KMS-11 (cell line): ENCODE measurements around the gene KCTD17.
"Not testable (repeated sequence)": the region's sequence is repeated elsewhere in the genome, so short reads cannot be mapped to it uniquely, and the experiment has no call there.

Source experiments
- H2AFZ ChIP-seq: fragments of 200-600 bp; sonication (generic); 2 replicates; pipeline ENCODE4 v1.6.1; 2016; ENCODE audit warnings: antibody characterized with exemption, mixed run types, low read depth
- H3K27ac ChIP-seq: fragments of 200-600 bp; sonication (generic); 2 replicates; pipeline ENCODE4 v1.6.1; 2016; ENCODE audit warnings: mild to moderate bottlenecking, mixed run types
- H3K27me3 ChIP-seq: fragments of 200-600 bp; sonication (generic); 2 replicates; pipeline ENCODE4 v1.6.1; 2017; ENCODE audit warnings: mild to moderate bottlenecking, low read depth, mixed run types, moderate library complexity; ENCODE audit not compliant: insufficient read depth
- H3K36me3 ChIP-seq: fragments of 200-600 bp; sonication (generic); 2 replicates; pipeline ENCODE4 v1.6.1; 2017; ENCODE audit warnings: mild to moderate bottlenecking, mixed run types; ENCODE audit not compliant: insufficient read depth
- H3K4me1 ChIP-seq: fragments of 200-600 bp; sonication (generic); 2 replicates; pipeline ENCODE4 v1.6.1; 2016; ENCODE audit warnings: mild to moderate bottlenecking, low read depth, mixed run types; ENCODE audit not compliant: poor library complexity, severe bottlenecking
- H3K4me2 ChIP-seq: fragments of 200-600 bp; sonication (generic); 2 replicates; pipeline ENCODE4 v1.7.0; 2016; ENCODE audit warnings: mild to moderate bottlenecking, mixed run types
- H3K4me3 ChIP-seq: fragments of 200-600 bp; sonication (generic); IDR thresholded peaks from 2 replicates; pipeline ENCODE4 v1.6.1; 2017; ENCODE audit warnings: low read depth, low read length, mixed read lengths; ENCODE audit not compliant: insufficient read depth
- H3K79me2 ChIP-seq: fragments of 200-600 bp; sonication (generic); 2 replicates; pipeline ENCODE4 v1.6.1; 2016; ENCODE audit warnings: low read depth, mixed run types; ENCODE audit not compliant: insufficient read depth
- H3K9ac ChIP-seq: fragments of 200-600 bp; sonication (generic); 2 replicates; pipeline ENCODE4 v1.6.1; 2016; ENCODE audit warnings: mild to moderate bottlenecking, mixed run types
- H4K20me1 ChIP-seq: fragments of 200-600 bp; sonication (generic); 2 replicates; pipeline ENCODE4 v1.6.1; 2016; ENCODE audit warnings: mild to moderate bottlenecking, mixed run types; ENCODE audit not compliant: insufficient read depth
- CTCF ChIP-seq: fragments of 200-600 bp; sonication (generic); conservative IDR thresholded peaks from 2 replicates; pipeline ENCODE4 v1.6.1; 2017; ENCODE audit warnings: low read depth, mild to moderate bottlenecking, antibody characterized with exemption, low read length, moderate library complexity, mixed read lengths

KCTD17 gene

DNA sequence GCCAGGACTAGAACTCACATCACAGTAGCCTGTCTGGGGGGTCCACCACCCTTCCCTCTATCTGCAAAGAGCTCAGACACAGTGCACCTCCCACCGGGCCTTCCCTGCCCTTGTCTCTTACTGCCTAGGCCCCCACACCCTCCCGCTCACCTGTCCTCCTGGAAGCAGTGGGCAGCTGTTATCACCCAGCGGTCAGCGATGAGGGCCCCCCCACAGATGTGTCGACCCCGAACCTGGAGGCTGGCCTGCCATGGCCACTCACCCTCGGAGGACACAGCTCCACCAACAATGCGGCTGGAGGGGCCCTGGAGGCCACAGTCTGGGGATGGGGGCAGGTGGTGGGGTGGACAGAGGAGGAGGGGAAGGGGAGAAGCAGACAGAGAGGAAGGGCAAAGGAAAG, 18.8 kb downstream of the KCTD17 start:
- no peak for TF ChIP-seq CTCF
- Histone ChIP-seq H3K27me3 (peaks cover 18% of the 10 kb centered on the region; the same call in 1 of the 2 replicates), H3K36me3 (no peaks in the 10 kb centered on the region), H3K9ac (no peak overlapping the region), H3K4me2 (no peak overlapping the region), H2AFZ (no peak overlapping the region), H3K4me1 (no peaks in the 10 kb centered on the region), H3K27ac (no peak overlapping the region), H3K79me2 (no peaks in the 10 kb centered on the region), H3K4me3 (no peak overlapping the region), H4K20me1 (no peaks in the 10 kb centered on the region)

DNA sequence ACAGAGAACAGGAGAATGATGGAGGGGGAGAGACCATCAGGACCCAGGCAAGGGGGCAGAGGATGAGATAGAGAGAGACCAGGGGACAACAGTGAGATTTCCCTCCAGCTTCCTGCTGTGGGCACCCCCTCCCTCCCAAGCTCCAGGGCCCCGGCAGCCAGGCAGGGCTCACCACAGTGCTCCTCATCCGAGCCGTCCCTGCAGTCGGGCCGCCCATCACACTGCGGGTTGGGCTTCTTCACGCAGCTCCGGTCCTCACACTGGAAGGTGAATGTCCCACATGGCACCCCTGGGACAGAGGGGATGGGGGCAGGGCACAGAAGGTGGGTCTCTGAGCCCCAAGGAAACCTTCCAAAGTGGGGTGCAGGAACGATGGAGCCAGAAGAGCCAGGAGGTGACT, 19.2 kb downstream of the KCTD17 start:
- Histone ChIP-seq H3K79me2 (no peaks in the 10 kb centered on the region), H4K20me1 (no peaks in the 10 kb centered on the region), H3K9ac (no peak overlapping the region), H3K4me2 (no peak overlapping the region), H3K4me3 (no peak overlapping the region), H3K4me1 (no peaks in the 10 kb centered on the region), H3K27ac (no peak overlapping the region), H3K36me3 (no peaks in the 10 kb centered on the region), H2AFZ (no peak overlapping the region), H3K27me3 (peaks cover 22% of the 10 kb centered on the region)
- no peak for TF ChIP-seq CTCF

GRCh38 chr22:37071850-37072592, 20.5 kb downstream of the KCTD17 start:
- not testable (repeated sequence) for H4K20me1 ChIP-seq, H3K79me2 ChIP-seq, H3K4me2 ChIP-seq, H3K9ac ChIP-seq, H3K4me3 ChIP-seq, H3K36me3 ChIP-seq, H3K27ac ChIP-seq, H2AFZ ChIP-seq, H3K4me1 ChIP-seq
- peaks cover 30% of the 10 kb centered on the region for H3K27me3 ChIP-seq

GRCh38 chr22:37072673-37073072, 21.1 kb downstream of the KCTD17 start:
- Histone ChIP-seq H3K4me3 (no peak overlapping the region), H3K79me2 (no peaks in the 10 kb centered on the region), H3K4me1 (no peaks in the 10 kb centered on the region), H3K27ac (no peak overlapping the region), H3K36me3 (no peaks in the 10 kb centered on the region), H3K9ac (no peak overlapping the region), H4K20me1 (no peaks in the 10 kb centered on the region), H3K4me2 (no peak overlapping the region), H3K27me3 (peaks cover 30% of the 10 kb centered on the region), H2AFZ (no peak overlapping the region)
- no peak for TF ChIP-seq CTCF

- Histone ChIP-seq H4K20me1 (no peaks in the 10 kb centered on the region), H3K9ac (no peak overlapping the region), H3K27ac (no peak overlapping the region), H3K4me3 (no peak overlapping the region), H2AFZ (no peak overlapping the region), H3K4me1 (peaks cover 6% of the 10 kb centered on the region), H3K4me2 (no peak overlapping the region), H3K79me2 (no peaks in the 10 kb centered on the region), H3K27me3 (peaks cover 21% of the 10 kb centered on the region), H3K36me3 (no peaks in the 10 kb centered on the region)
- TF ChIP-seq CTCF, result no peak
These were observed 23.0 kb downstream of the KCTD17 start for GRCh38 chr22:37074537-37074936.
